ENCODE measurements around the gene KNTC1.
"Not testable (repeated sequence)": the region's sequence is repeated elsewhere in the genome, so short reads cannot be mapped to it uniquely, and the experiment has no call there.

KNTC1 gene

GRCh38 chr12:122486805-122487426 lies 40.1 kb upstream of the KNTC1 start:
- Histone ChIP-seq H3K4me1 (ENCODE audit: insufficient read depth, low read length, severe bottlenecking) (no peaks in the 10 kb centered on the region), H3K9ac (ENCODE audit: low read length) (no peak overlapping the region), H3K27ac (ENCODE audit: low read depth, low read length, poor library complexity, severe bottlenecking) (no peak overlapping the region), H3K4me2 (ENCODE audit: low read length) (no peak overlapping the region), H3K4me3 (ENCODE audit: low read depth, low read length, poor library complexity, severe bottlenecking) (no peak overlapping the region), H3K79me2 (ENCODE audit: insufficient read depth, low read length) (no peaks in the 10 kb centered on the region), H3F3A (ENCODE audit: insufficient read depth, low read length) (no peaks in the 10 kb centered on the region), H2AFZ (ENCODE audit: low read length) (no peak overlapping the region), H3K36me3 (ENCODE audit: insufficient read depth, low read length) (peaks cover 93% of the 10 kb centered on the region), H3K9me3 (ENCODE audit: low read length) (no peaks in the 10 kb centered on the region), H3K27me3 (ENCODE audit: insufficient read depth, low read length) (no peaks in the 10 kb centered on the region), H4K20me1 (ENCODE audit: insufficient read depth, low read length) (no peaks in the 10 kb centered on the region), H3K9me2 (ENCODE audit: low read depth, low read length) (no peaks in the 10 kb centered on the region)
- TF ChIP-seq CTCF (IDR thresholded peaks at IDR 0.05; ENCODE audit: low read length) (no peak), EZH2 (IDR thresholded peaks at IDR 0.05; ENCODE audit: borderline replicate concordance, low read length) (no peak)

GRCh38 chr12:122487807-122488206 lies 39.2 kb upstream of the KNTC1 start:
- not testable (repeated sequence) for H3F3A ChIP-seq (ENCODE audit: insufficient read depth, low read length); H3K27me3 ChIP-seq (ENCODE audit: insufficient read depth, low read length); H3K79me2 ChIP-seq (ENCODE audit: insufficient read depth, low read length); H3K4me3 ChIP-seq (ENCODE audit: low read depth, low read length, poor library complexity, severe bottlenecking); H3K9ac ChIP-seq (ENCODE audit: low read length); H3K4me2 ChIP-seq (ENCODE audit: low read length); H3K27ac ChIP-seq (ENCODE audit: low read depth, low read length, poor library complexity, severe bottlenecking); H3K4me1 ChIP-seq (ENCODE audit: insufficient read depth, low read length, severe bottlenecking); H3K9me3 ChIP-seq (ENCODE audit: low read length); H4K20me1 ChIP-seq (ENCODE audit: insufficient read depth, low read length); H2AFZ ChIP-seq (ENCODE audit: low read length); H3K9me2 ChIP-seq (ENCODE audit: low read depth, low read length)
- H3K36me3 ChIP-seq (ENCODE audit: insufficient read depth, low read length): peaks cover 95% of the 10 kb centered on the region

GRCh38 chr12:122489038-122489437 lies 38.0 kb upstream of the KNTC1 start:
- Histone ChIP-seq H3K79me2 (ENCODE audit: insufficient read depth, low read length) (no peaks in the 10 kb centered on the region), H2AFZ (ENCODE audit: low read length) (no peak overlapping the region), H3F3A (ENCODE audit: insufficient read depth, low read length) (no peaks in the 10 kb centered on the region), H4K20me1 (ENCODE audit: insufficient read depth, low read length) (no peaks in the 10 kb centered on the region), H3K27ac (ENCODE audit: low read depth, low read length, poor library complexity, severe bottlenecking) (no peak overlapping the region), H3K9me3 (ENCODE audit: low read length) (no peaks in the 10 kb centered on the region), H3K4me2 (ENCODE audit: low read length) (no peak overlapping the region), H3K9me2 (ENCODE audit: low read depth, low read length) (no peaks in the 10 kb centered on the region), H3K4me1 (ENCODE audit: insufficient read depth, low read length, severe bottlenecking) (peaks cover 4% of the 10 kb centered on the region), H3K27me3 (ENCODE audit: insufficient read depth, low read length) (no peaks in the 10 kb centered on the region), H3K36me3 (ENCODE audit: insufficient read depth, low read length) (peaks cover 93% of the 10 kb centered on the region), H3K9ac (ENCODE audit: low read length) (no peak overlapping the region), H3K4me3 (ENCODE audit: low read depth, low read length, poor library complexity, severe bottlenecking) (no peak overlapping the region)
- TF ChIP-seq EZH2 (IDR thresholded peaks at IDR 0.05; ENCODE audit: borderline replicate concordance, low read length): no peak
- TF ChIP-seq CTCF (IDR thresholded peaks at IDR 0.05; ENCODE audit: low read length): no peak

- Histone ChIP-seq H3K36me3 (ENCODE audit: insufficient read depth, low read length) (peaks cover 84% of the 10 kb centered on the region), H3K27me3 (ENCODE audit: insufficient read depth, low read length) (no peaks in the 10 kb centered on the region), H3K4me2 (ENCODE audit: low read length) (no peak overlapping the region), H3K9me2 (ENCODE audit: low read depth, low read length) (no peaks in the 10 kb centered on the region), H3K9me3 (ENCODE audit: low read length) (no peaks in the 10 kb centered on the region), H3K9ac (ENCODE audit: low read length) (no peak overlapping the region), H3K27ac (ENCODE audit: low read depth, low read length, poor library complexity, severe bottlenecking) (no peak overlapping the region), H4K20me1 (ENCODE audit: insufficient read depth, low read length) (no peaks in the 10 kb centered on the region), H2AFZ (ENCODE audit: low read length) (no peak overlapping the region), H3K79me2 (ENCODE audit: insufficient read depth, low read length) (peaks cover 6% of the 10 kb centered on the region; the same call in 1 of the 2 replicates), H3F3A (ENCODE audit: insufficient read depth, low read length) (no peaks in the 10 kb centered on the region), H3K4me3 (ENCODE audit: low read depth, low read length, poor library complexity, severe bottlenecking) (no peak overlapping the region), H3K4me1 (ENCODE audit: insufficient read depth, low read length, severe bottlenecking) (peaks cover 5% of the 10 kb centered on the region)
- TF ChIP-seq EZH2 (IDR thresholded peaks at IDR 0.05; ENCODE audit: borderline replicate concordance, low read length) (no peak), CTCF (IDR thresholded peaks at IDR 0.05; ENCODE audit: low read length) (no peak)
Observed at GRCh38 chr12:122491991-122492390, 35.1 kb upstream of the KNTC1 start.

GRCh38 chr12:122493222-122493621 lies 33.8 kb upstream of the KNTC1 start:
- H3K4me3 ChIP-seq (ENCODE audit: low read depth, low read length, poor library complexity, severe bottlenecking); H3K4me2 ChIP-seq (ENCODE audit: low read length); H3K9me2 ChIP-seq (ENCODE audit: low read depth, low read length); H3K27me3 ChIP-seq (ENCODE audit: insufficient read depth, low read length); H2AFZ ChIP-seq (ENCODE audit: low read length); H3K9me3 ChIP-seq (ENCODE audit: low read length); H3K27ac ChIP-seq (ENCODE audit: low read depth, low read length, poor library complexity, severe bottlenecking); H3F3A ChIP-seq (ENCODE audit: insufficient read depth, low read length); H3K9ac ChIP-seq (ENCODE audit: low read length); H4K20me1 ChIP-seq (ENCODE audit: insufficient read depth, low read length): not testable (repeated sequence)
- Histone ChIP-seq H3K79me2 (ENCODE audit: insufficient read depth, low read length) (peaks cover 19% of the 10 kb centered on the region), H3K4me1 (ENCODE audit: insufficient read depth, low read length, severe bottlenecking) (peaks cover 13% of the 10 kb centered on the region), H3K36me3 (ENCODE audit: insufficient read depth, low read length) (peaks cover 80% of the 10 kb centered on the region)

All from OCI-LY1 (cell line).